HEK293 (cell line): ENCODE results near the gene GTF2IRD1.

Experiments
- CTCF ChIA-PET: fragments of 350-600 bp; formaldehyde crosslinking; extraction: SDS; loops from one replicate; lab custom pipeline; 2021; ENCODE audit warnings: antibody characterized with exemption; lab: Yijun Ruan, JAX
- POLR2A ChIA-PET: fragments of 300-600 bp; formaldehyde crosslinking; extraction: SDS; loops from one replicate; lab custom pipeline; 2020; ENCODE audit warnings: antibody characterized with exemption, inconsistent platforms; lab: Yijun Ruan, JAX
- H3K27ac ChIP-seq: fragments of 200-500 bp; sonication (Bioruptor generic); 2 replicates; pipeline ENCODE4 v1.5.1; 2014; ENCODE audit warnings: low read depth, low read length, control low read depth, inconsistent platforms; ENCODE audit errors: extremely low read depth
- H3K36me3 ChIP-seq, 2 experiments: fragments of 200-500 bp in 1 of 2; sonication (Bioruptor generic) in 1 of 2; 1 replicate in 1 of 2; 2 replicates in 1 of 2; pipeline ENCODE4 v1.5.1; 2014 to 2017; ENCODE audit warnings: inconsistent platforms in 2 of 2, low read length in 2 of 2; ENCODE audit not compliant: control insufficient read depth in 2 of 2, insufficient read depth in 1 of 2
- H3K4me1 ChIP-seq: fragments of 200-500 bp; sonication (Bioruptor generic); 2 replicates; pipeline ENCODE4 v1.5.1; 2014; ENCODE audit warnings: mild to moderate bottlenecking, low read length, inconsistent platforms; ENCODE audit not compliant: control insufficient read depth, insufficient read depth
- H3K4me3 ChIP-seq: 2 replicates; pipeline ENCODE4 v1.5.1; 2011; ENCODE audit warnings: low read depth, mild to moderate bottlenecking, control low read depth, low read length, moderate library complexity
- H3K9me3 ChIP-seq: fragments of 200-500 bp; sonication (Bioruptor generic); 2 replicates; pipeline ENCODE4 v1.5.1; 2014; ENCODE audit warnings: low read depth, low read length, inconsistent platforms; ENCODE audit not compliant: control insufficient read depth, insufficient read depth
- GLIS1 ChIP-seq: fragments of 450-650 bp; formaldehyde crosslinking; IDR thresholded peaks from 2 replicates; pipeline ENCODE4 v1.5.1; 2016; ENCODE audit warnings: missing biosample characterization, missing genetic modification characterization
- YY2 ChIP-seq: fragments of 450-650 bp; formaldehyde crosslinking; IDR thresholded peaks from 2 replicates; pipeline ENCODE4 v1.5.1; 2016; ENCODE audit warnings: missing biosample characterization, missing genetic modification characterization
- ZBTB48 ChIP-seq: fragments of 450-650 bp; formaldehyde crosslinking; IDR thresholded peaks from 2 replicates; pipeline ENCODE4 v1.5.1; 2016; ENCODE audit warnings: missing biosample characterization, missing genetic modification characterization
- ZNF2 ChIP-seq: fragments of 450-650 bp; formaldehyde crosslinking; IDR thresholded peaks from 2 replicates; pipeline ENCODE4 v1.5.1; 2016; ENCODE audit warnings: missing biosample characterization, missing genetic modification characterization
- ZNF223 ChIP-seq: fragments of 450-650 bp; formaldehyde crosslinking; IDR thresholded peaks from 2 replicates; pipeline ENCODE4 v1.5.1; 2016; ENCODE audit warnings: missing biosample characterization, missing genetic modification characterization
- ZNF24 ChIP-seq: fragments of 450-650 bp; formaldehyde crosslinking; IDR thresholded peaks from 2 replicates; pipeline ENCODE4 v1.5.1; 2016; ENCODE audit warnings: missing biosample characterization, missing genetic modification characterization
- ZNF324 ChIP-seq: fragments of 450-650 bp; formaldehyde crosslinking; IDR thresholded peaks from 2 replicates; pipeline ENCODE4 v1.5.1; 2016; ENCODE audit warnings: missing biosample characterization, missing genetic modification characterization
- ZNF561 ChIP-seq: fragments of 450-650 bp; IDR thresholded peaks from 2 replicates; pipeline ENCODE4 v1.5.1; 2018; ENCODE audit warnings: missing biosample characterization, missing genetic modification characterization, borderline replicate concordance
- ZNF600 ChIP-seq: fragments of 450-650 bp; formaldehyde crosslinking; IDR thresholded peaks from 2 replicates; pipeline ENCODE4 v1.5.1; 2016; ENCODE audit warnings: missing biosample characterization, missing genetic modification characterization
- ZNF624 ChIP-seq: fragments of 450-650 bp; formaldehyde crosslinking; IDR thresholded peaks from 2 replicates; pipeline ENCODE4 v1.5.1; 2017; ENCODE audit warnings: missing biosample characterization, missing genetic modification characterization
- ZNF654 ChIP-seq: fragments of 450-650 bp; formaldehyde crosslinking; IDR thresholded peaks from 2 replicates; pipeline ENCODE4 v1.5.1; 2016; ENCODE audit warnings: low read depth, missing biosample characterization, missing genetic modification characterization
- ZNF768 ChIP-seq: fragments of 450-650 bp; formaldehyde crosslinking; IDR thresholded peaks from 2 replicates; pipeline ENCODE4 v1.5.1; 2018; ENCODE audit warnings: missing biosample characterization, mild to moderate bottlenecking, missing genetic modification characterization
- ZSCAN23 ChIP-seq: fragments of 450-650 bp; formaldehyde crosslinking; IDR thresholded peaks from 2 replicates; pipeline ENCODE4 v1.5.1; 2016; ENCODE audit warnings: missing biosample characterization, missing genetic modification characterization
- TF ChIP-seq, protein P1 (sequence below): fragments of 450-650 bp; formaldehyde crosslinking; IDR thresholded peaks from 2 replicates; pipeline ENCODE4 v1.5.1; 2016; ENCODE audit warnings: missing biosample characterization, missing genetic modification characterization
- TF ChIP-seq, protein P2 (sequence below): fragments of 450-650 bp; formaldehyde crosslinking; IDR thresholded peaks from 2 replicates; pipeline ENCODE4 v1.5.1; 2016; ENCODE audit warnings: missing biosample characterization, missing genetic modification characterization
- TF ChIP-seq, protein P3 (sequence below): fragments of 450-650 bp; formaldehyde crosslinking; IDR thresholded peaks from 2 replicates; pipeline ENCODE4 v1.5.1; 2016; ENCODE audit warnings: missing biosample characterization, missing genetic modification characterization
- TF ChIP-seq, protein P4 (sequence below): fragments of 450-650 bp; formaldehyde crosslinking; IDR thresholded peaks from 2 replicates; pipeline ENCODE4 v1.5.1; 2016; ENCODE audit warnings: missing biosample characterization, missing genetic modification characterization
- TF ChIP-seq, protein P5 (sequence below): fragments of 450-650 bp; formaldehyde crosslinking; IDR thresholded peaks from 2 replicates; pipeline ENCODE4 v1.5.1; 2016; ENCODE audit warnings: missing biosample characterization, missing genetic modification characterization

Gene GTF2IRD1

DNA sequence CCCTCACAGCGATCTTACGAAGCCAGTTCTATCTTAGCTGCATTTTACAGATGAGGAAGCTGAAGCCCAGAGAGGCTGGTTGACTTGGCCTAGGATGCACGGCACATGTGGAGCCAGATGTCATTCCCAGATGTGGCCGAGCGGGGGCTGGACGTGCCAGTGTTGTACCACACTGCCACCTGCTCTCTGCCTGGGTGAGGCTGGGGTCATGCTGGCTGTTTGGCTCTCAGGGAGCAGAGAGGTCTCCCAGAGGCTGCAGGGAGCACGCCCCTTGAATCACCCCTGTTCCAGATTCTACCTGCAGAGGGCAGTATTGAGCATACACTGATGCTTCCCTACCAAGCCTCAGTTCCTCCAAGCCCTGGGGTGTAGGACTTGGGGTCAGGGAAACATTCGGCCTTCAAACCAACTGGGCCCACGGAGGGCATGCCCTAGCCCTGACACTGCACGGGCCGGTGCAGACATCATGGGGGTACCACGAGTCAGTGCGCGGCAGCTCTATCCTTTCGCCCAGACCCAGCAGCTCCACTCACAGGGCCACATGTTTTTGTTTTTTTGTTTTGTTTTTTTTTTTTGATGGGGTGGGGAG lies 3.8 kb upstream of the GTF2IRD1 start:
- ChIA-PET POLR2A (interaction anchor here (0.6 kb wide), 2 partner anchors 12 to 90 kb away, joined by 4 read pairs; no protein-coding TSS in a partner anchor), CTCF (interaction anchor here (0.6 to 4.0 kb wide), 17 partner anchors 9 to 594 kb away, joined by 3 to 24 read pairs (median 4); no protein-coding TSS in a partner anchor)
- H3K36me3 ChIP-seq: no peaks in the 10 kb centered on the region
- H3K4me3 ChIP-seq: no peak overlapping the region
- no peaks in the 10 kb centered on the region for H3K9me3 ChIP-seq
- TF ChIP-seq ZNF600 (tag by site-specific recombination): no peak
- TF ChIP-seq, protein P1, sequence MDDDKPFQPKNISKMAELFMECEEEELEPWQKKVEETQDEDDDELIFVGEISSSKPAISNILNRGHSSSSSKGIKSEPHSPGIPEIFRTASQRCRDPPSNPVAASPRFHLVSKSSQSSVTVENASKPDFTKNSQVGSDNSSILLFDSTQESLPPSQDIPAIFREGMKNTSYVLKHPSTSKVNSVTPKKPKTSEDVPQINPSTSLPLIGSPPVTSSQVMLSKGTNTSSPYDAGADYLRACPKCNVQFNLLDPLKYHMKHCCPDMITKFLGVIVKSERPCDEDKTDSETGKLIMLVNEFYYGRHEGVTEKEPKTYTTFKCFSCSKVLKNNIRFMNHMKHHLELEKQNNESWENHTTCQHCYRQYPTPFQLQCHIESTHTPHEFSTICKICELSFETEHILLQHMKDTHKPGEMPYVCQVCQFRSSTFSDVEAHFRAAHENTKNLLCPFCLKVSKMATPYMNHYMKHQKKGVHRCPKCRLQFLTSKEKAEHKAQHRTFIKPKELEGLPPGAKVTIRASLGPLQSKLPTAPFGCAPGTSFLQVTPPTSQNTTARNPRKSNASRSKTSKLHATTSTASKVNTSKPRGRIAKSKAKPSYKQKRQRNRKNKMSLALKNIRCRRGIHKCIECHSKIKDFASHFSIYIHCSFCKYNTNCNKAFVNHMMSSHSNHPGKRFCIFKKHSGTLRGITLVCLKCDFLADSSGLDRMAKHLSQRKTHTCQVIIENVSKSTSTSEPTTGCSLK (tag by site-specific recombination): no peak
- peak; percentile 62; the same call in 1 of the 2 replicates for TF ChIP-seq ZNF768
- TF ChIP-seq, protein P2, sequence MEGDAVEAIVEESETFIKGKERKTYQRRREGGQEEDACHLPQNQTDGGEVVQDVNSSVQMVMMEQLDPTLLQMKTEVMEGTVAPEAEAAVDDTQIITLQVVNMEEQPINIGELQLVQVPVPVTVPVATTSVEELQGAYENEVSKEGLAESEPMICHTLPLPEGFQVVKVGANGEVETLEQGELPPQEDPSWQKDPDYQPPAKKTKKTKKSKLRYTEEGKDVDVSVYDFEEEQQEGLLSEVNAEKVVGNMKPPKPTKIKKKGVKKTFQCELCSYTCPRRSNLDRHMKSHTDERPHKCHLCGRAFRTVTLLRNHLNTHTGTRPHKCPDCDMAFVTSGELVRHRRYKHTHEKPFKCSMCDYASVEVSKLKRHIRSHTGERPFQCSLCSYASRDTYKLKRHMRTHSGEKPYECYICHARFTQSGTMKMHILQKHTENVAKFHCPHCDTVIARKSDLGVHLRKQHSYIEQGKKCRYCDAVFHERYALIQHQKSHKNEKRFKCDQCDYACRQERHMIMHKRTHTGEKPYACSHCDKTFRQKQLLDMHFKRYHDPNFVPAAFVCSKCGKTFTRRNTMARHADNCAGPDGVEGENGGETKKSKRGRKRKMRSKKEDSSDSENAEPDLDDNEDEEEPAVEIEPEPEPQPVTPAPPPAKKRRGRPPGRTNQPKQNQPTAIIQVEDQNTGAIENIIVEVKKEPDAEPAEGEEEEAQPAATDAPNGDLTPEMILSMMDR (tag by site-specific recombination): peak; percentile 57; the same call in 1 of the 2 replicates
- peak; percentile 27 for TF ChIP-seq ZNF654 (tag by site-specific recombination)
- TF ChIP-seq ZNF24 (tag by site-specific recombination): no peak
- TF ChIP-seq ZNF223 (tag by site-specific recombination): no peak
- TF ChIP-seq ZBTB48 (tag by site-specific recombination): peak; percentile 16; the same call in 1 of the 2 replicates
- no peak for TF ChIP-seq ZNF624 (tag by site-specific recombination)
- TF ChIP-seq, protein P3, sequence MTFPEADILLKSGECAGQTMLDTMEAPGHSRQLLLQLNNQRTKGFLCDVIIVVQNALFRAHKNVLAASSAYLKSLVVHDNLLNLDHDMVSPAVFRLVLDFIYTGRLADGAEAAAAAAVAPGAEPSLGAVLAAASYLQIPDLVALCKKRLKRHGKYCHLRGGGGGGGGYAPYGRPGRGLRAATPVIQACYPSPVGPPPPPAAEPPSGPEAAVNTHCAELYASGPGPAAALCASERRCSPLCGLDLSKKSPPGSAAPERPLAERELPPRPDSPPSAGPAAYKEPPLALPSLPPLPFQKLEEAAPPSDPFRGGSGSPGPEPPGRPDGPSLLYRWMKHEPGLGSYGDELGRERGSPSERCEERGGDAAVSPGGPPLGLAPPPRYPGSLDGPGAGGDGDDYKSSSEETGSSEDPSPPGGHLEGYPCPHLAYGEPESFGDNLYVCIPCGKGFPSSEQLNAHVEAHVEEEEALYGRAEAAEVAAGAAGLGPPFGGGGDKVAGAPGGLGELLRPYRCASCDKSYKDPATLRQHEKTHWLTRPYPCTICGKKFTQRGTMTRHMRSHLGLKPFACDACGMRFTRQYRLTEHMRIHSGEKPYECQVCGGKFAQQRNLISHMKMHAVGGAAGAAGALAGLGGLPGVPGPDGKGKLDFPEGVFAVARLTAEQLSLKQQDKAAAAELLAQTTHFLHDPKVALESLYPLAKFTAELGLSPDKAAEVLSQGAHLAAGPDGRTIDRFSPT (tag by site-specific recombination): no peak
- no peak for TF ChIP-seq ZNF561 (tag by site-specific recombination)
- H3K27ac ChIP-seq: no peak overlapping the region
- H3K4me1 ChIP-seq: peaks cover 2% of the 10 kb centered on the region

DNA sequence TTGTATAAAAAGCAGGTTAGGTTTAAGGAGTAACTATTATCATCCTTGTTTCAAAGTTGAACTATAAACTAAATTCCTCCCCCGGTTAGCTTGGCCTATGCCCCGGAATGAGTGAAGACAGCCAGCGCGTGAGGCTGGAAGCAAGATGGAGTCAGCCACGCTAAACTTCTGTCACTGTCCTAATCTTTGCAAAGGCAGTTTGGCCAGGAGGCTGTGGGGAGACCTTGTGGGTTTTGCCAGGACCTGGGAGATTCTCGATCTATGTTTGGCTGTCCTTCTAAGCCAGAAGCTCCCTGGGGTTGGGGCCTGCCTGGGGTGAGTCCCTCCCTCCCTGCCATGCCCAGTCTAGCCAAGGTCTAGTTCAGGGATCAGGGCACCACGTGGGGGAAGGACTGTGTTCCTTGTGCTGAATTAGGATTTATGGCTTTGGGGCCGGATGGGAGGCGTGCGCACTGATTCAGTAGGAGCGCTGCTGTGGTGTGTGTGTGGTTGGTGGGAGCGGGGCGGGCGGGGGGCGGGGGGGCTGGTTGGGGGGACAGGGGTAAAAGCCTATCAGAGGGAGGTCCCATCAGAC lies 871 bp upstream of the GTF2IRD1 start:
- CTCF ChIA-PET: interaction anchor here (4.0 kb wide), 1 partner anchor 113 kb away, joined by 24 read pairs; no protein-coding TSS in a partner anchor
- H3K4me1 ChIP-seq: peaks cover 6% of the 10 kb centered on the region
- TF ChIP-seq, protein P4, sequence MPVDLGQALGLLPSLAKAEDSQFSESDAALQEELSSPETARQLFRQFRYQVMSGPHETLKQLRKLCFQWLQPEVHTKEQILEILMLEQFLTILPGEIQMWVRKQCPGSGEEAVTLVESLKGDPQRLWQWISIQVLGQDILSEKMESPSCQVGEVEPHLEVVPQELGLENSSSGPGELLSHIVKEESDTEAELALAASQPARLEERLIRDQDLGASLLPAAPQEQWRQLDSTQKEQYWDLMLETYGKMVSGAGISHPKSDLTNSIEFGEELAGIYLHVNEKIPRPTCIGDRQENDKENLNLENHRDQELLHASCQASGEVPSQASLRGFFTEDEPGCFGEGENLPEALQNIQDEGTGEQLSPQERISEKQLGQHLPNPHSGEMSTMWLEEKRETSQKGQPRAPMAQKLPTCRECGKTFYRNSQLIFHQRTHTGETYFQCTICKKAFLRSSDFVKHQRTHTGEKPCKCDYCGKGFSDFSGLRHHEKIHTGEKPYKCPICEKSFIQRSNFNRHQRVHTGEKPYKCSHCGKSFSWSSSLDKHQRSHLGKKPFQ (tag by site-specific recombination): no peak
- TF ChIP-seq YY2 (tag by site-specific recombination): no peak
- TF ChIP-seq, protein P5, sequence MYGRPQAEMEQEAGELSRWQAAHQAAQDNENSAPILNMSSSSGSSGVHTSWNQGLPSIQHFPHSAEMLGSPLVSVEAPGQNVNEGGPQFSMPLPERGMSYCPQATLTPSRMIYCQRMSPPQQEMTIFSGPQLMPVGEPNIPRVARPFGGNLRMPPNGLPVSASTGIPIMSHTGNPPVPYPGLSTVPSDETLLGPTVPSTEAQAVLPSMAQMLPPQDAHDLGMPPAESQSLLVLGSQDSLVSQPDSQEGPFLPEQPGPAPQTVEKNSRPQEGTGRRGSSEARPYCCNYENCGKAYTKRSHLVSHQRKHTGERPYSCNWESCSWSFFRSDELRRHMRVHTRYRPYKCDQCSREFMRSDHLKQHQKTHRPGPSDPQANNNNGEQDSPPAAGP (tag by site-specific recombination): no peak
- no peak for TF ChIP-seq GLIS1 (tag by site-specific recombination)
- no peak for TF ChIP-seq ZNF2 (tag by site-specific recombination)
- no peak for TF ChIP-seq ZSCAN23 (tag by site-specific recombination)
- no peak for TF ChIP-seq ZNF324 (tag by site-specific recombination)

More for the DNA sequence above, 871 bp upstream of the GTF2IRD1 start:
- POLR2A ChIA-PET: interaction anchor here (1.0 kb wide), 1 partner anchor 9 kb away, joined by 3 read pairs; no protein-coding TSS in a partner anchor
- H3K36me3 ChIP-seq: no peaks in the 10 kb centered on the region
- no peaks in the 10 kb centered on the region for H3K9me3 ChIP-seq
- H3K4me3 ChIP-seq: no peak overlapping the region; the same call in 1 of the 2 replicates
- 0 out of 2 replicates have a peak overlapping the region, but pooled peaks have one; percentile 3 for H3K27ac ChIP-seq
